Caki2 (cell line): ENCODE results near the gene MADD. TPM values are rescaled to one million over a fixed set of nuclear protein-coding genes. Genes with fewer than 3 reads are reported as not detected.

Experiments used
- DNase-seq: peaks from one replicate; pipeline ENCODE4 v3.0.0-alpha.2; 2015; ENCODE audit warnings: low read depth
- in situ Hi-C: cut with HindIII; loops from 2 replicates; pipeline ENCODE4 v1.10.0; 2016; ENCODE audit warnings: low sequenced_read_pairs, low pct_unique_long_range_greater_than_20kb, mixed read lengths
- total RNA-seq: library from RNA; depleted of rRNA; stranded (reverse); fragments of >200 nt; shearing (Covaris generic); gene quantifications from 2 replicates; pipeline ENCODE4 v1.2.3, GENCODE V29; 2014; ENCODE audit warnings: low replicate concordance

MADD gene
- total RNA-seq, 1 experiment from 2014 or later: 3.1 TPM

DNA sequence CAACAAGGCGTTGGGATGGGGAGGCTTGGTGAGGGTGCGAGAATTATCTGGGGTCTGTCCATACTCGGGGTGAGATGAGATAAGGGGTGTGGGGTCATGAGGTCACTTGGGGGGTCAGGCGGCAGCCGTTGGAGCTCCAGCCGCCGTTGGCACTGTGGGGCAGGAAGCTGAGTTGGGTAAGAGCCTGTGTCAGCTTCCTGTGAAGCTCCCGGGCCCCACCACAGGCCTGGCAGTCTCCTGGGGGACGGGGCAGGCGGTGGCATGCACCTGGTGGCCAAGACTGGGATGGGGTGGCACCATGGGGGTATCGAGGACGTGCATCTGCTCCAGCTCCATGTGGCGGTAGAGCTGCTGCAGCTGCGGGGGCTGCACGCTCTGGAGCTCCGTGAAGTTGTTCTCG, 89.7 kb downstream of the MADD start:
- no peak for DNase-seq
- in situ Hi-C loops: no loop called here

DNA sequence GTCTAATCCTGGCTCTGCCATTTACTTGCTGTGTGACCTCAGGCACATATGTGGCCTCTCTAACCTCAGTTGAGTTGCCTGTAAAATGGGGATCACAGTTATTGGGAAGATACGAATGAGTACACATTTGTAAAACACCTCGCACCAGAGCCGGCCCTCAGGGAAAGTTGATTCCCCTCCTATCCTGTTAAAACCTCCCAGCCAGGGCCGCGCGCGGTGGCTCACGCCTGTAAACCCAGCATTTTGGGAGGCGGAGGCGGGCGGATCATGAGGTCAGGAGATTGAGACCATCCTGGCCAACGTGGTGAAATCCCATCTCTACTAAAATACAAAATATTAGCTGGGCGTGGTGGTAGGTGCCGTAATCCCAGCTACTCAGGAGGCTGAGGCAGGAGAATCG, 90.4 kb downstream of the MADD start:
- in situ Hi-C loops: no loop called here
- DNase-seq: no peak

DNA sequence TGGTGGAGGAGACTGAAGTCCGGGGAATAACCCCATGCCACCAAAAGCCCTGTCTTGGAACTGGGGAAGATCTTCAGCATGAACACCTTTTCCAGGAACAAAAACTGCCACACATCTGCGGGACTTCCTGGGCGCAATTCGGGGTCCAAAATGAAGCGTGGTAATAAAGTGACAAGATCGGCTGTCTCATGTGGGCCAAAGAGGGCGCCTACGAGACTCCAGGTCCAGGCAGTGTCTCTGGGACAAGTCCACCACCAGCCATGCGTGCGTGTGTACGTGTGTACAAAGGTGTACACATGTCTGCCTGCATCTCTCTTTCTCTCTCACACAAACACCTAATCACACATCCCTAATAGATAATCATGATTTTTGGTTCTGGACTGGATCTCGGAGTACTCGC, 91.5 kb downstream of the MADD start:
- in situ Hi-C loops: no loop called here
- DNase-seq: no peak

DNA sequence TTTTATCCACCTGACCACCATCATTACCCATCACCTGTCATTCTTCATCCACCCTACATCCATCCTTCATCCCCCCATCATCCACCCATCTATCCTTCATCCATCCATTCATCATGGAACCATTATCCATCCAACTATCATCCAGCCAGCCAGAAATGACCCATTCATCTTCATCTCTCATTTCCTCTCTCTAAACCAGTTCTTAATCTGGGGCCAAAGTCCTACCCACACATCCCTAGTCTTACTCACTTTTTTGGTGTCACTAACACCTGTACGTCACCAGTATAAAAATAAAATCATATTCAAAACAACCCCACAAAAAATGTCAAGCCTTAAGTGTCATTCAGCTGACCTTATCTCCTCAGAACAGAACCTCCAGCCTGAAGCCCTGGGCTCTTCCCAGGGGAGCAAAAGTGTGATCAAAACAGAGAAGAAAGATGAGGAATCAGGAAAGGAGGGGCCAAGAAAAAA, 96.1 kb downstream of the MADD start:
- in situ Hi-C loops: no loop called here
- DNase-seq: no peak

DNA sequence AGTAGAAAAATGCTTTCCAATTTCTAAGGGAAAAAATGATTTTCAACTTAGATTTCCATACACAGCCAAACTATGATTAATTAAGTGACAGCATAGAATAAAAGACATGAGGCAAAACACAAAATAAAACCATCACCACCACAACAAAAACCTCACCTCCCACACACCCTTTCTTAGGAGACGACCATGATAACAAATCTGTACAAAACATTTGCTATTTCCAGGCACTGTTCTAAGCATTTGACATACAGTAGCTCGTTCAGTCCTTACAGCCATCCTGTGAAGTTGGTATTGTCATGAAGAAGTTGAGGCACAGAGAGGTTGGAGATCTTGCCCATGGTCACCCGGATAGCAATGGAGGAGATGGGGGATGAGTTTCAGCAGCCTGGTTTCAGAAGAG, 99.7 kb downstream of the MADD start:
- DNase-seq: no peak
- in situ Hi-C loops: no loop called here

DNA sequence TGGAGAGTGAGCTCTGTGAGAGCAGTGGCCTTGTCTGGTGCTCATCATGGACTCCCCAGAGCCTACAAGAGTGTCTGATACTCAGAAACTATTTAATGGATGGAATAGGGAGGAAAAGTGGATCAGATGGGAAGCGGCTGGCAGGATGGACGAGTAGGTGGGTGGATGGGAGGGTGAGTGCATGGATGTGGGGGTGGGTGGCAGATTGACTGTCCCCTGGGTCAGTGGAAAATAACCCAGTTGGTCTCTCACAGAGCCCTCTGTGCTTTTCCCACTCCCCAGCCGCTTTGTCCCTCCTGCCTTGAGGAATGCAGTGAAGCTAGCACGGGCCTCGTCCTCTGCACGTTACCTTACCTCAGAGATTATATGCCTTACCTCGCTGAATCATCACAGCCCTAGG, 102.5 kb downstream of the MADD start:
- no peak for DNase-seq
- in situ Hi-C loops: no loop called here

DNA sequence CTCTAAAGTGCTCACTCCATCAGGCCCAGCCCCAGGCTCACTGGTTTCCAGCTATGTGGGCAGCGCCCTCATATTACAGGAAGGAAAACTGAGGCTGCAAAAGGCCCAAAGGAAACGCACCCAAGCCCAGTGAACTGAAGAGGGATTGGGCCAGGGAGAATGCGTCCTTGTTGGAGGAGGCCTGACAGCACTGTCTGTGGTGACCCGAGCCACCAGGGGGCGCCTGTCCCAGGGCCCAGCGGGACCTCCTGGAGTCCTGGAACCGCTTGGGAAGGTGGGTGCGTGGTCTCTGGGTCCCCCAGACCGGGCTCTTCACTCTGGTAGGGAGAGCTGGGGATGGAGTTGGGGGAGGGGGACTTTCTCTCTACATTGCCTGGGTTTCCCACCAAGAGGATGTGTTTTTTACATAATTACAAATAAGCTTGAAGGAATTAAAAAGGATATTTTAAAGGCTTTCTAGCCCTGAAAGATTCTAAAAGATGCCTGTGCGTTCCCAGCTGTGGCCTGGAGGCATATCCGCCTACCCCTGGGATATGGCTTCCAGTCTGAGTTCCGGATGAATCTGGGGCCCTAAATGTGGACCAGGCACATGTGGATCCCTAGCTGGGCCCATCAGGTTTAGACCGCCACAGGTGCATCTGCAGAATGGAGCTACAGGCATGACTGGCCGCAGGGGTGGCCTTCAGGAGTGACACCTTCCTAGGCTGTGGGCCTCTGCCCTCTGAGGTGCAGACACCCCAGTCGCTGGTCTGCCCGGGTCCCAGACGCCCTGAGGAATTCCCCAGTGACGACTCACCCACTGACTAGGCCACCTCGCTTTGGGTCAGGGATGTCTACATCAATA, 104.2 kb downstream of the MADD start:
- in situ Hi-C loops: no loop called here
- peak; percentile 31 for DNase-seq

DNA sequence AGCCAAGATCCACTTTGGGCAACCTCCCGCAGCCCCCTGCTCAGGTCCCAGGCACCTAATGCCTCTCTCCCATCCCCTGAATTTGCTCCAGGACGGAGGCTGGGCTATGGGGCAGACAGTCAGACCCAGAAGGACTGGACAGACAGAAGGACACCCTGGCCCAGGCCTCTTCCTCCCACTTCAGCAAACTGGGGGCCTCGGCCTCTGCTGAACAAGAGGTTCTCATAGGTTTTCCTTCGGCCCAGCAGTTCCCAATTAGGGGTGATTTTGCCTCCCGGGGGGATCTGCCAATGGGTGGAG, 104.7 kb downstream of the MADD start:
- in situ Hi-C loops: no loop called here
- no peak for DNase-seq

DNA sequence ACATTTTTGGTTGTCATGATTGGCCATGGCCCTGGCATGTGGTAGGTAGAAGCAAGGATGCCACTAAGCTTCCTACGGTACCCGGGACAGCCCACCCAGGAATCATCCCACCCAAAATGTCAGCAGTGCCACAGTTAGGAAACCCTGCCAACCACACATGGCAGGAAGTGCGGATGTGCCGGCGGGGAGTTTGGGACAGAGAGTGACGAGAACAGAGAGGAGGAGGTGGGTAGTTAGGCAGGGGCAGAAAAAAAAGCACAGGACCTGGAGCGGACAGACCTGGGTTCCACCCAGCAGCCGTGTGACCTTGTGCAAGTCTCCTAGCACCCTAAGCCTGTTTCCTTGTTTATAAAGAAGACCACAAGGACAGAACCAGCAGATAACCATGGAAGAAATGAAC, 105.1 kb downstream of the MADD start:
- DNase-seq: no peak
- in situ Hi-C loops: no loop called here

DNA sequence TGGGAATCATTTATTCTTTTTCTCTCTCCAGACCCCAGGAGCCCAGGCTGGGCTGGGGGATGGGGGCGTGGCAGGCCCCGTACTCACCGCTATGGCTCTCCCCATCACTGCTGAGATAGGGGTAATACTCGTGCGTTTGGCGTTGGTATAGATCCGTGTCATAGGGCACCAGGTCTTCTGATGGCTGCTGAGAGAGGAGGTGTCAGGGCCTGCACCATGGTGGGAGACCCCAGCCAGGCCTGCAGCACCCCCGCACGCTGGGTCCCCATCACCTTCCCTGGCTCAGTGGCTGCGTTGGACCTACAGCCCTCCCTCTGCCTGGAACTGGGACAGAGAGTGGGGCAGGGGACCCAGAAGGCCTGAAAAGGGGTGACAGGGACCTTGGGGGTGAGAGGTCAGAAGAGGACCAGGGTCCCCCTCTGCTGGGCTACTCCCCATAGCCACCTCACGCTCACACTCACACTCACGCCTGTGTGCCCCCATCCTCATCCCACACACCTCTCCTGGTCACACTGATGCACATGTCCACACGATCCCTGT, 105.7 kb downstream of the MADD start:
- DNase-seq: no peak
- in situ Hi-C loops: no loop called here

DNA sequence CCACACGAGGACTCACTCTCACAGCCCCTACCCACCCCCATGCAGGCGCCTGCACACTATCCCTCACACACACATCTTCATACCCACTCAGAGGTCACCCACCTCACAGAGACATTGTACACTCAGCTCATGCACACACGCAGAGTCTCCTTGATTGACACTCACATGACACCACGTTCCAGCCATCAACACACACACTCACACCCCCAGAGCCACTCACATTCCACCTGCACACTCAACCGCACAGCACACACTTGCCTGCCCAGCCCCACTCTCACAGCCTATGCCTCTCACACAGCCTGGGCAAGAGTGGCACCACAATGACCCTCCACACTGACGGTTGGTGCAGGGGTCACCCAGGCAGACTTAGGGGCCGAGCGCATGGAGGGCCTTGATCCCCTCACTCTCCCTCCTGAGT, 106.2 kb downstream of the MADD start:
- in situ Hi-C loops: no loop called here
- DNase-seq: peak; percentile 14

DNA sequence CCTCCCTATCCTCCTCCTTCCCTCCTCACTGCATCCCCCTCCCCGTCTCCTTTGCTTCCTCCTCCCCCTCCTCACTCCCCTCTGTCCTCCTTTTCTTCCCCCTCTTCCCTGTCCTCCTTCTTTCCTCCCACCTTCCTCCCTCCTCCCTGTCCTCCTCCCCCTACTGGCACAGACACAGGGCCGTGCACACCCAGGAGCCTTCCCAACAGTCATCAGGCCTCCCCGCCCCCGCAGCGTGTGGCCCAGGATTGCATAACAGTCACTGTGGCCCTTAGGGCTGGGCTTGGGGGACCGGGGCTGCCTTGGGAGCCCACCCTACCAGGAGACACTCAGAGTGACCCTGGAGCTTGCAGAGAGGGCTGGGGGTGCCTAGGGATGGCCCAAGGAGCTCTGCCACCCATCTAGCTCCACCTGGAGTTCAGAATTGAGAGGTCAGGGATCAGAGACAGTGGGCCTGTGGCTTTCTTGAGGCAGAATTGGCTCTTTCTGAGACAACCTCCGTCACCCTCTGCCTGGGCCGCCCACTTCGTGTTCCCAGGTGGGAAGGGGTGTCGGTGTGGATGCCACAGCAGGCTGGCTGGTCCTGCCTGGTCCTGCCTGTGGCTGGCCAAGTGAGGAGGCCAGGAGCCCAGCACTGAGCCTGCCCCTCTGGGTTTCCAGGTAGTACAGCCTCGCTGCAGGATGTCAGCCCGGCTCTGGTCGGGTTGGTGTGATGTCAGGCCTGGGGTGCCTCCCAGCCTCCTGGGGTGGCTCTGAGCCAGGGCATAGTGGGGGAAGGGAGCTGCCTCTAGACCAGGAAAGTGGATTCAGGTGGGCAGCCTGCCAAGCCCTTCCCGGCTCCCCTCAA, 106.8 kb downstream of the MADD start:
- DNase-seq: no peak
- in situ Hi-C loops: no loop called here

DNA sequence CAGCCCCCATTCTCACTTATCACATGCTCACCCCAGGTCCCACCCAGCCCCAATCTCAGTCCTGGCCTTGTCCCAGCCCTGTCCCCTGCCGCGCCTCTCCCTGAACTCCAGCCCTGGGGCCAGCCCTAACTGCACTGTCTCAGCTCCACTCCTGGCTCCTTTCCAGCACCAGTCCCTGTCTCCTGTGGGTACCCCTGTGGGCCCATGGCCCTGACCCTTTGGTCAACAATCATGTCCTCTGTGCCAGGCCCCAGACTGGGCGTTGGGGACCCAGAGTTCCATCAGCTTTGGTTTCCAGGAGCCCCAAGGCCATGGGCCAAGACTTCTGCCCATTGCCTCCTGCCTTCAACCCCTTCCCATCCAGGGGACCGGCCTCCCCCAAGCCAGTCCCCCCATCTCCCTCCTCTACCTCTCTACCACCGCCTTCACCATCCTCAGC, 107.7 kb downstream of the MADD start:
- in situ Hi-C loops: no loop called here
- DNase-seq: no peak

DNA sequence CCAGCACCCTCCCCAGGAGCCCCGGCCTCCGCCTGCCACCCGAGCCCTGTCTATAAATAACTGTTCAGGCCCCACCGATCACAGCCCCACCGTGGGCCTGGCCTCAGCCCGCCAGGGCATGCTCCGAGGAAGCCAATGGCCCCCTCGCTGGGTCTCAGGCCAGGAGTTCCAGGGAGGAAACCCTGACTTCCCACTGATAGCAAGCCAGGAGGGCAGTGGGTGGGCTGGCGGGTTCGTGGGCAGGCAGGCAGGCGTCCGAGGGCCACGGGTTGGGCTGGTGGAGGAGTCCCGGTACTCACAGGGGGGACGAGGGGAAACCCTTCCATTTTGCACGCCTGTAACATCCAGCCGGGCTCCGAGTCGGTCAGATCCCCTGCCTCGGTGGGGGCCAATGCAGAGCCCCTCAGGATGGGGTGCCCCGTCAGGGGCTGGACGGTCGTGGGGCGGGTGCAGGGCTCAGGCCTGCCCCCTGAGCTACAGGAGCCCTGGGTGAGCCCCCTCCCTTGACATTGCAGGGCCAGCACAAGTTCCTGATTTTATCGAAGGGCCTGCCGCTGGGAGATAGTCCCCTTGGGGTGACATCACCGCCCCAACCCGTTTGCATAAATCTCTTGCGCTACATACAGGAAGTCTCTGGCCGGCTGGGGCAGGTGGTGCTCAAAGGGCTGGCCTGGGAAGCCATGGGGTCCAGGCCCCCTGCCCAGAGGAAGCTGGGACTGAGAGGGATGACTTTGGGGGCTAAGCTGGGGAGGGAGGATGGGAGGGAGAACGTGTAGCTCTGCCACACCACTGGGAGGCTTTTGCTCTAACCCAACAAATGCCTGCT, 108.3 kb downstream of the MADD start, which contains the start of gene SPI1:
Gene SPI1 (minus strand): TSS at position 538 of the 826 bp plus-strand sequence. CDS start 194 bp downstream, at position 344.
- in situ Hi-C loops: no loop called here
- DNase-seq: no peak

DNA sequence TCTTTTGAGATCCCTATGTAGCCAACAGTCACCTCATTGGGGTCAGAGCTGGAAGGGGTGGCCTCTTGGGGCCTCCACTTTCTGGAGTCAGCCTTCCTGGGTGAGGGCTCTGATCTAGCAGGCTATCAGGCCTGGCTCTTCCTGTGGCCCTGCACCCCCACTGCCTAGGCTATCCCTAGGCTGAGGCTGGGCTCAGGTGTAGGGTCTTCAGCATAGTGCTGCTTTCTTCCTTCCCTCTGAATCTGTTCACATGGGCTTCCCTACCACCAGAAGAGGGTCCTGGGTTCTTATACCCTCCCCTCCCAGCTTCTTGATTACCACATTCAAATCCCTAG, 108.9 kb downstream of the MADD start:
- in situ Hi-C loops: no loop called here
- no peak for DNase-seq

DNA sequence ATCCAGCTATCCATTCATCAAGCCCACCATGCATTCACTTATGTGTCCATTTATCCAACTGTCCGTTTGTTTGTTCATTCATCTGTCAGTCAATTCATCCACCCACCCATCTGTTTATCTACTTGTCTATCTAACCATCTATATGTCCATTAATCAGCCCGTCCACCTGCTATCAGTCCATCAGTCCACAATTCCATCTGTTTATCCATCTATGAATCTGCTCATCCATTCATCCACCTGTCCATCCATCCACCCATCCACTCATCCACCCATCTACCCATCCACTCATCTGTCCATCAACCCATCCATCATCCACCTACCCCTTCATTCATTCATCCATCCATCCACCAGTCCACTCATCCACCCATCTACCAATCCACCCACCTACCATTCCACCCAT, 109.4 kb downstream of the MADD start:
- in situ Hi-C loops: no loop called here
- DNase-seq: no peak
